Muscle of leg (tissue), 11 donors: ENCODE results near the gene TMEM269. TPM values are rescaled to one million over a fixed set of nuclear protein-coding genes. Genes with fewer than 3 reads are reported as not detected.
A peak's percentile ranks its signal among the peaks of the same experiment; 100 is the strongest.
"Not testable (repeated sequence)": the region's sequence is repeated elsewhere in the genome, so short reads cannot be mapped to it uniquely, and the experiment has no call there.

Experiments
- DNase-seq: peaks from one replicate; pipeline ENCODE4 v3.0.0; 2013
- H3K27ac ChIP-seq: one replicate; pipeline ENCODE4 v1.5.1; 2013; ENCODE audit warnings: mild to moderate bottlenecking, low read length, control low read depth
- H3K27me3 ChIP-seq: one replicate; pipeline ENCODE4 v1.6.1; 2013; ENCODE audit warnings: low read length; ENCODE audit not compliant: control insufficient read depth, insufficient read depth
- H3K36me3 ChIP-seq: one replicate; pipeline ENCODE4 v1.6.1; 2013; ENCODE audit warnings: low read length; ENCODE audit not compliant: control insufficient read depth, insufficient read depth
- H3K4me1 ChIP-seq: one replicate; pipeline ENCODE4 v1.6.1; 2013; ENCODE audit warnings: low read length; ENCODE audit not compliant: control insufficient read depth, insufficient read depth
- H3K4me3 ChIP-seq: one replicate; pipeline ENCODE4 v1.5.1; 2013; ENCODE audit warnings: low read length, control low read depth
- H3K9me3 ChIP-seq: replicated peaks from 2 replicates; pipeline ENCODE4 v1.6.1; 2013; ENCODE audit warnings: low read depth, low read length; ENCODE audit not compliant: control insufficient read depth
- WGBS: methylation state at CpG from one replicate; pipeline ENCODE4 v1.1.5; 2013; ENCODE audit warnings: missing lambda C conversion rate; ENCODE audit not compliant: insufficient coverage; 5-methylcytosine and 5-hydroxymethylcytosine counted together
- polyA plus RNA-seq, 8 donors: library from polyadenylated mRNA; unstranded; fragments of 120-200 nt; gene quantifications; one replicate each; pipeline versions ENCODE4 v1.2.1 to v1.2.3, GENCODE V29; 2013; ENCODE audit warnings: inconsistent platforms in 1 of 8, low replicate concordance in 1 of 8; ENCODE audit not compliant: insufficient read length in 8 of 8, insufficient read depth in 1 of 8
- total RNA-seq: library from RNA; stranded (reverse); fragments of 120-200 nt; gene quantifications from one replicate; pipeline ENCODE4 v1.2.4, GENCODE V29; 2013

TMEM269 gene
- total and polyA plus RNA-seq, 9 donors = 0.18 to 1.2 (median 0.80) TPM

DNA sequence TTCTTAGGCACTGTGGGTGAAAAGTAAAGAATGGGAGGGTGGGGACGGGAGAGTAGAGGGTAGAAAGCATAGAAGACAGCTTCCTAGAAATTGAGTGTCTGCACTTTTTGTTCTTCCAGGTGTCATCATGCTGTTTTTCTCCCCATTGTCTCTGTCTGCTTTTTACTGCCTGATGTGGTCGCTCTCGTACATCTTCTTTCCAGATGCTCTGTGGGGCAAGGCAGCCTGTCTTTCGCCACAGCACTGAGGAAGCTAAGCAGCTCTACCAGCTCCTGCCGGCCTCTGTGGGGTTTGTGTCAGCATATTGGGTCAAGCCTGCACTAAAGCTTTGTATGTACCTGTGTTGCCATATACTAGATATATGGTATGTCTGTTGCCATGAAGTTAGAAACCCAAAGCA is 13.2 kb downstream of the TMEM269 start:
- no peak overlapping the region for H3K4me3 ChIP-seq
- no peaks in the 10 kb centered on the region for H3K27me3 ChIP-seq
- no peak for DNase-seq
- no peaks in the 10 kb centered on the region for H3K9me3 ChIP-seq
- no peaks in the 10 kb centered on the region for H3K4me1 ChIP-seq
- no peak overlapping the region for H3K27ac ChIP-seq
- no peaks in the 10 kb centered on the region for H3K36me3 ChIP-seq
- WGBS = 75% methylated on average over 4 of the region's 5 CpGs

DNA sequence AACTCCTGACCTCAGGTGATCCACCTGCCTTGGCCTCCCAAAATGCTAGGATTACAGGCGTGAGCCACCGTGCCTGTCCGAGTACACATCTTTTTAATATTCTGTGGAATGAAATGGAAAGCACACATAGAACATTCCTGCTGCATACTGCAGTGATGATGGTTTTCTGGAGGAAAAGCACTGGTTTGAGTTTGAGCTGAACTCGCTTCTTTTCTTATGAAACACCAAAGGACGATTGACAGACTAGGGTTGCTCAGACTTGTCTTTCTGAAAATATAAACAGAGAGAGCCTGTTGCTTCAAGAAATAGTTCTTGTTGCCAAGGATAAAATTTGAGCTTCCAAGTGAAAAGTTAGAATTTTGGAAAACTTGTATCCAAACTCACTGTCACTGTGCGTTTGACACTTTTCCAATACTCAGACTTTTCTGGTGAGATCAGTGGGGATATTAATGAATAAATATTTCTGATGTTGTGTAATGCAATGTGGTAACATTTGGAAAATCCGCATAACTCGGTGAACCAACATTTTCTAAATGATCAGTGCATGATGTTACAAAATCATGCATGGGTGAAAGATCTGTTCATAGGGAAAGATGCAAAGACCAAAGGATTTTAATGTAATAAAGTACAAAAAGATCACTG is 17.2 kb downstream of the TMEM269 start:
- H3K4me1 ChIP-seq = peaks cover 4% of the 10 kb centered on the region
- no peaks in the 10 kb centered on the region for H3K9me3 ChIP-seq
- no peak overlapping the region for H3K27ac ChIP-seq
- H3K36me3 ChIP-seq = peaks cover 8% of the 10 kb centered on the region
- peak; percentile 72 for DNase-seq
- H3K4me3 ChIP-seq = no peak overlapping the region
- no CpG with 5 or more reads among the region's 8 CpGs for WGBS
- H3K27me3 ChIP-seq = no peaks in the 10 kb centered on the region

DNA sequence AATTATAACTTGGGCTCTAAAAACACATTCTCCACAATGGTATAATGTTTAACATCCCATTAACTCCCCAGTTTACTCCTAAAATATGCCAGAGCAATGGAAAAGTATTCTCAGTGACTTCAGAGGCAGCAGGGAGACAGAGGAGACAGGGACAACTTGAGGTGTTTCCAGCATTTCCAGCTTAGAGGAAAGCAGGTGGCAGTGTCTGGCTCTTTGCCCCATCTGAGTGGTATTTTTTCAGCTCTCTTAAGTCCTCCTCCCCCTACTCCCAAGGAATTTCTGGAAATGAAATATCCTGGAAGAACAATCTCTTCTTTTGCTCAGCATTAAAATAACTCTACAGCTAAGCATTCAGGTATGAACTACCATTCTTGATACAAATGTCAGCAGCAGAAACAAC is 21.4 kb downstream of the TMEM269 start:
- Histone ChIP-seq H3K27me3 (no peaks in the 10 kb centered on the region), H3K9me3 (no peaks in the 10 kb centered on the region), H3K27ac (no peak overlapping the region), H3K4me1 (peaks cover 13% of the 10 kb centered on the region), H3K4me3 (no peak overlapping the region), H3K36me3 (peaks cover 13% of the 10 kb centered on the region)
- DNase-seq = no peak

DNA sequence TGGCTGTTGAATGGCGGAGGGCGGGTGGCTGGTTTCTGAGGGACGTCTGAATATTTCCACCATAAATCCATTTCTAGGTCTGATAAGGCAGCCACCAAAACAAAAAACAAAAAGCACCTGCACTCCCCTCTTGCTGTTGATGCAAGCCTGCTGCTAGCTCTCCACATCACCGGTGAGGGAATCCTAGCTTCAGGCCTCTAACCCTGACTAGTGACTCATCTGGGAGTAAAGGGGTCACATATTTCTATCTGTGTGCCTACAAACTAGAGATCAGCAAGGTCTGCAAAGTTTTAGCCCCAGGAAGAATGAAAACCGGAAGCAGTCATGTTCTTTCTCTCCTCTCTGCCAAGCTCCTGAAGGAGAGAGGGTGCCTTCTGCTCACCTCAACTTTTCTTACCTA is 21.8 kb downstream of the TMEM269 start:
- no peak overlapping the region for H3K27ac ChIP-seq
- 90% methylated on average over 3 of the region's 5 CpGs for WGBS
- H3K4me3 ChIP-seq = no peak overlapping the region
- peaks cover 13% of the 10 kb centered on the region for H3K4me1 ChIP-seq
- H3K9me3 ChIP-seq = no peaks in the 10 kb centered on the region
- H3K36me3 ChIP-seq = peaks cover 13% of the 10 kb centered on the region
- DNase-seq = no peak
- no peaks in the 10 kb centered on the region for H3K27me3 ChIP-seq

DNA sequence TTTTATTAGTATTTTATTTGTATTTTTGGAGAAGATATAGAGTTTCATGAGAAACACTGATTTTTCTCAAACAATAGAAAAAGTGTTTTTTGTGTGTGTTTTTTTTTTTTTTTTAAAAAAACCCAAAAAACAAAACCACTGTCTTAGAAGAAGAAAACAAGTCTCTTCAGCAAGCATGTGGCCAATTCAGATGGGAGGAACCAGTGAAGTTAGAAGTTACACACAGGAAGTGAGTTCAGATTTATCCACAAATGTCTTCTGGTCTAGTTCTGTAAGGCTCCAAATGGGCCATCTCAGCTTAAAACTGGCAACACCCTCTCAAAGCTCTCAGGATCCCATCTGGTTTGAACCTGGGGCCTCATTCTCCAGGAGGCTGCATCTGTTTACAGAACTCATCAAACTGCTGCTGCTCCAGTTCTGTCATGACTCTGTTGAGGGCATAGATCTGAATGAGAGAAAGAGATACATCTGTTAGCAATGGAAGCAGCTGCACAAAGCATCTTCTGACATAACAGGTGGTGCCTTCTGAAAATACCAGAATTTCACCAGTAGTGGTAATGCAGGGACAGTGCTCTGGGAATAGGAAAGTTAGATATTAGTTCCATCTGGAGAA is 22.4 kb downstream of the TMEM269 start:
- Histone ChIP-seq H3K36me3 (peaks cover 13% of the 10 kb centered on the region), H3K4me3 (no peak overlapping the region), H3K4me1 (peaks cover 13% of the 10 kb centered on the region), H3K27me3 (no peaks in the 10 kb centered on the region), H3K27ac (peak overlapping the region; percentile 76), H3K9me3 (no peaks in the 10 kb centered on the region)
- peak; percentile 71 for DNase-seq

DNA sequence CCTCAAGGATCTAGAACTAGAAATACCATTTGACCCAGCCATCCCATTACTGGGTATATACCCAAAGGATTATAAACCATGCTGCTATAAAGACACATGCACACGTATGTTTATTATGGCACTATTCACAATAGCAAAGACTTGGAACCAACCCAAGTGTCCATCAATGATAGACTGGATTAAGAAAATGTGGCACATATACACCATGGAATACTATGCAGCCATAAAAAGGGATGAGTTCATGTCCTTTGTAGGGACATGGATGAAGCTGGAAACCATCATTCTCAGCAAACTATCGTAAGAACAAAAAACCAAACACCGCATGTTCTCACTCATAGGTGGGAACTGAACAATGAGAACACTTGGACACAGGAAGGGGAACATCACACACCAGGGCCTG is 30.0 kb downstream of the TMEM269 start:
- no CpG with 5 or more reads among the region's 3 CpGs for WGBS
- H3K4me1 ChIP-seq, H3K27me3 ChIP-seq, DNase-seq, H3K27ac ChIP-seq, H3K4me3 ChIP-seq, H3K9me3 ChIP-seq, H3K36me3 ChIP-seq: not testable (repeated sequence)

DNA sequence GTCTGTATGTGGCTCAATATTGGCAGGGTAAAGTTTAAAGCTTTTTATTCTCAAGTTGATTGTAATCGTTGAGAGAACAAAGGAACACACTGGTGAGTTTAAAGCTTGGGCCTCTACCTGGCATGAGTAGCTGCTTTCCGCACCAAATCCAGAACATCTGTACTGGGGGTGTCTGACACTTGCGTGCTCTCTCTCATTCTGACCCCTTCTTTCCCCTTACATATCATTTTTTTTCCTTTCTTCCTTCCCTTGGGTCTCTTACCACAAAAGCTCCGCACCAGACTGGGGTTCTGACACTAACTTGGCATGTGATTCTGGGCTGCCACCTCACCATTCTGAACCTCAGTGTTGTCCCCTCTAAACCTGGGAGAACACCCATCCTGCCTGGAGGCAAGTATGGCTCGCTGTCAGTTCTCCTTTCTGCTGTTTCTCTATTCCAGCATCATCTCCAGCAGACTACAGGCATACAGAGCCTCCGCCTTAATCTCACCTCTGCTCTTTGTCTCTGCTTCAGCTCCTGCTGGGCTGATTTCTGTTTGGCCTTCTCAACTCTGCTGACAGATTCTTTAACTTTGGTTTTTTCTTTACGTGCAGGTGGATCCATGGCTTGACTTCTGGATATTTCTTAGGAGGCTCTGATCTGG is 31.3 kb downstream of the TMEM269 start:
- Histone ChIP-seq H3K4me3 (peak overlapping the region; percentile 62), H3K36me3 (peaks cover 6% of the 10 kb centered on the region), H3K4me1 (peaks cover 7% of the 10 kb centered on the region), H3K27ac (peak overlapping the region; percentile 99), H3K9me3 (no peaks in the 10 kb centered on the region), H3K27me3 (no peaks in the 10 kb centered on the region)
- DNase-seq = peak; percentile 41
- 4% methylated on average over 4 of the region's 7 CpGs for WGBS

DNA sequence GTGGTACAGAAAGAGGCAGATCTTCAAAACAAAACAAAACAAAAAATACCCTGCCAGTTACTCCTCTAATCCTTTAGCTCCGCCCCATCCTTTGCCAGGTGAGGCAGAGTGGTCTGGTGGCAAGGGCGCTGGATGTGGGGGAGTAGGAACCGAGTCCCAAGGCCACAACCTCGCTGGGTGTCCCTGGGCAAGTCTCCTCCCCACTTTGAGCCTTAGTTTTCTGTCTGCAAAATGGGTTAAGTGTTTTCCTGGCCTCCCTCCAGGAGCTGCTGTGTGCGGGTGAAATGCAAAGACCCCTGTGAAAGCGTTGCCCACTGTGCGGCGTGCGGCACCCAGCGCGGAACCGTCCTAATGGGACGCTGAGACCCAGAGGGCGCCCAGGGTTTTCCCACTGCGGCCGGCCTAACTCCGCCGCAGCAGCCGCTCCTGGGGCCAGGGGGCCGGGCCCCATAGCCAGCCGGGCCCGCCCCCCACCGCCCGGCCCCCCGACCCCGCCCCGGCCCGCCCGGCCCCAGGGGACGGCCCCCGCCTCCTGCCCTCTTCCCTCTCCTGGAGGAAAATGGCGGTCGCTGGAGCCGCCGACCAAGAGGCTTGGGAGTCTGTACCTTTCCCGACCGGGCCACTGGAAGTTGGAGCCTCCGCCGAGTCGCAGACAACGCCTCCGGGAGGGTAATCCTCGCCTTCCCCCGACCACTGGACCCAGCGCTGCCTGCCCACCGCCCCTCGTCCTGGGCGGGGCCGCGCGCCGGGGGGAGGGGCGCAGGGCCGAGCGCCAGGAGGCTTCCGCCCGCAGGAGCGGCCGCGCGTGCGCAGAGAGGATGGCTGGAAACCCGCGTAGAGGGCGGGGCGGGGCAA is 32.0 kb downstream of the TMEM269 start, which contains the start of the genes ERMAP and SVBP:
Gene ERMAP, plus strand, starts transcription at position 538 of the 855 bp plus-strand sequence. CDS start 13,327 bp downstream, outside the sequence.
Gene SVBP, minus strand, starts transcription at position 813 of the 855 bp plus-strand sequence. CDS start 853 bp downstream, outside the sequence.
- Histone ChIP-seq H3K36me3 (peaks cover 6% of the 10 kb centered on the region), H3K4me1 (peaks cover 7% of the 10 kb centered on the region), H3K27me3 (no peaks in the 10 kb centered on the region), H3K9me3 (no peaks in the 10 kb centered on the region), H3K27ac (peak within 1 kb of the TSS; percentile 99), H3K4me3 (peak within 1 kb of the TSS; percentile 62)
- WGBS = under 1% methylated on average over 34 of the region's 66 CpGs
- peak; percentile 95 for DNase-seq

DNA sequence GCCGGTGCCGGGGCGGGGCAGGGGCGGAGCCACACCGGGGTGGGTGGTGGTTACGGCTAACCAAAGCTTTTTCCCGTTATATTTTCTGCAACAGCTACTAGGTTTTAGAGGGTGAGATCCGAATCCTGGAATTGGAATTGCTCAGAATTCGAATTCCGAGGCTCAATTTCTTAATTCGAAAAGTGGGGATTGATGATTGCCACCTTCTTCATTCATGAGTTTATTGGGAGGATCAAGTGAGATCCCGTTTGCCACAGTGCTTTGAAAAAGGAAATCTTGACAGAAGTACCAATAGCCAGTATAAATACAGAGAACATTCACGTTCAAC is 32.6 kb downstream of the TMEM269 start:
- peaks cover 7% of the 10 kb centered on the region for H3K4me1 ChIP-seq
- H3K27me3 ChIP-seq = no peaks in the 10 kb centered on the region
- peak overlapping the region; percentile 55 for H3K4me3 ChIP-seq
- peak overlapping the region; percentile 62 for H3K27ac ChIP-seq
- no peaks in the 10 kb centered on the region for H3K9me3 ChIP-seq
- H3K36me3 ChIP-seq = peaks cover 6% of the 10 kb centered on the region
- WGBS = 0% methylated on average over 2 of the region's 13 CpGs
- no peak for DNase-seq

DNA sequence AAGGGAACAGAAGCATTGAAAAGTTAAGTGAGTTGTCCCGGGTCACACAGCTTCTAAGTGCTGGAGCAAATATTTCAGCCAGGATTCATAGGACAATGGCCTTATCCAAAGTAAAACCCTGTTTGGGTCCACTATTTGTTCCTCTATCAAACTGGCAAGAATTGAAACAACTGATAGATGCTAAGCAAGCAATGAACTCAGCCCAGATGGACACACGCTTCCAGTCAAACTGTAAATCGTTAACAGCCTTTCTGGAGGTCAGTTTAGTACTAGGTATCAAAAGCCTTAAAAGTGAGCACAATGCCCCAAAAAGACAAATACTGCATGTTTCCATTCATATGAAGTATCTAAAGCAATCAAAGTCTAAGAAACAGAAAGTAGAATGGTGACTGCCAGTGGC is 33.2 kb downstream of the TMEM269 start:
- Histone ChIP-seq H3K4me3 (no peak overlapping the region), H3K4me1 (peaks cover 7% of the 10 kb centered on the region), H3K9me3 (no peaks in the 10 kb centered on the region), H3K36me3 (peaks cover 6% of the 10 kb centered on the region), H3K27ac (no peak overlapping the region), H3K27me3 (no peaks in the 10 kb centered on the region)
- no peak for DNase-seq
- WGBS = 100% methylated on average over 1 of the region's 3 CpGs
